ENCODE measurements around the gene UNC5B.

DNA sequence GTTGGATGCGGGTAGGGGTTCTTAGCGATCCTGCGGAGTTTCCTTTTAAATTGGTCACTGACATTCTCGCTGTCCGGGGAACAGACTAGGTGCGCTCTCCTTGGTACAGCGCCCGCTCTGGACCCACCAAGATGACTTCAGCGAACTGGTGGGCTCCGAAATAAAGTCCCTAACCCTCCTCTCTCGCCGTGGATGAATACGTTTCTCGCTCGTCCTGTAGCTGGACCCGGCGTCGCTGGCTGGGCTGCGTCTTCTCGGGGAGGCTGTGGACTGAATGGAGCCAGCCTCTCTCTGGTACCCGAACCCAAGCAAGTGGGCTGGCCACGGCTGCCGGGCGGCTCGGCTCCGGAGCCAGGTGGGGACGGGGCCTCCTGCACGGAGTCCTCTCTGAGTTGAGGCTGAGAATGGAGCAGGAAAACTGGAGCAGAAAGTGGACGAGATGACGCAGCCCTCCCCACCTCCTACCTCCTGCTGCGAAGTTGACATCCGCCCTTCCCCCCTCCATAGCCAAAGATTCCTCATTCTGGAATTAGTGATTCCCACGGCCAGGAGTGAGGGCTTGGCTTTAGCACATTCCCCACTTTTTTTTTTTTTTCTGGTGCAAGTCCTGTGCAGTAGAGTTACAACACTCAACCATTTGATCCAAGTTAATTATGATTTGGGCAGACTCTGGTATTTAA, 1.5 kb downstream of the UNC5B start:
- TF ChIP-seq, protein P1, sequence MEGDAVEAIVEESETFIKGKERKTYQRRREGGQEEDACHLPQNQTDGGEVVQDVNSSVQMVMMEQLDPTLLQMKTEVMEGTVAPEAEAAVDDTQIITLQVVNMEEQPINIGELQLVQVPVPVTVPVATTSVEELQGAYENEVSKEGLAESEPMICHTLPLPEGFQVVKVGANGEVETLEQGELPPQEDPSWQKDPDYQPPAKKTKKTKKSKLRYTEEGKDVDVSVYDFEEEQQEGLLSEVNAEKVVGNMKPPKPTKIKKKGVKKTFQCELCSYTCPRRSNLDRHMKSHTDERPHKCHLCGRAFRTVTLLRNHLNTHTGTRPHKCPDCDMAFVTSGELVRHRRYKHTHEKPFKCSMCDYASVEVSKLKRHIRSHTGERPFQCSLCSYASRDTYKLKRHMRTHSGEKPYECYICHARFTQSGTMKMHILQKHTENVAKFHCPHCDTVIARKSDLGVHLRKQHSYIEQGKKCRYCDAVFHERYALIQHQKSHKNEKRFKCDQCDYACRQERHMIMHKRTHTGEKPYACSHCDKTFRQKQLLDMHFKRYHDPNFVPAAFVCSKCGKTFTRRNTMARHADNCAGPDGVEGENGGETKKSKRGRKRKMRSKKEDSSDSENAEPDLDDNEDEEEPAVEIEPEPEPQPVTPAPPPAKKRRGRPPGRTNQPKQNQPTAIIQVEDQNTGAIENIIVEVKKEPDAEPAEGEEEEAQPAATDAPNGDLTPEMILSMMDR (IDR thresholded peaks at IDR 0.05 in 8 of 11, conservative IDR thresholded peaks at IDR 0.05 in 3 of 11), result no peak
- no peak for TF ChIP-seq POLR2A (IDR thresholded peaks at IDR 0.05)
